PC-9 (cell line): ENCODE results near the gene UBL4B.

Experiments used
- CTCF ChIP-seq: fragments of 200-600 bp; sonication (generic); conservative IDR thresholded peaks from 2 replicates; pipeline ENCODE4 v1.6.1; 2017; ENCODE audit warnings: mixed run types, antibody characterized with exemption, mild to moderate bottlenecking, moderate library complexity
- EZH2 ChIP-seq: fragments of 200-600 bp; sonication (generic); IDR thresholded peaks from 2 replicates; pipeline ENCODE4 v1.8.0; 2017; ENCODE audit warnings: antibody characterized with exemption, low read depth

- TF ChIP-seq CTCF (no peak), EZH2 (no peak)
Measured at GRCh38 chr1:110070282-110070669, 42.0 kb upstream of the UBL4B start.
